ENCODE results near the gene CCR7.
A peak's percentile ranks its signal among the peaks of the same experiment; 100 is the strongest.
"Not testable (repeated sequence)": the region's sequence is repeated elsewhere in the genome, so short reads cannot be mapped to it uniquely, and the experiment has no call there.

CCR7 gene

DNA sequence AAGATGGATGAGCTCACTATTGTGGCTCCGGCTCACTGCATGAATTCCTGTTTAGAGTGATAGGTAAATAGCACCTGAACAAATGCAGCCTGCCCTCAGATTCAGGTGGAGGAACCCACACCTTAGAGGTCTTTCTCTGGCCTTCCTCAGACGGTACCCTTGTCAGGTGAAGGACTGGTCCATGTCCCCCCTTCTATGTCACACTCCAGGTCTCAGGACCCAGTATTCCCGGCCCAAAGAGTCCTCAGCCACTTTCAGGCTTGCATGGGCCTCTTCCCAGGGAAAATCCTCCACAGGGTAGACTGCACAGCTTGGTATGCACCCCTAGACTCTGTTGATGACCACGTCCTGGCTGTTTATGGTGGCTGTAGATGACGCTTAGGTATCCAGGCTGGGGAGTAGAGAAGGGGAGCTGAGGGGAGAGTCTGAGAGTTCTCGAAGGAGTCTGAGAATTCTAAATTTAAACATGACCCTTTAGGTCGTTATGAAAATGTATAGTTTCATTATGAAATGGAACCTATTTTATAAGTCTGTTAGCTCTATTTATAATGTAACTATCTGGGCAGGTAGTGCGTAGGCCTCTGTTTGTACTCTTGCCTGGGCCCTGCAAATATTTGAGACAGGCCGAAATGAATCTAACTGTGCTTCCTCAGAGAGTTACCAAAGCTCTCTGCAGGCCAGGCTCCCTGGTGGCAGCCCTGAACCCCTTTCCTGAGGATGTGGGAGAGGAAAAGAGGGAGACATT, 32.5 kb upstream of the CCR7 start:
- no peak for FAIRE-seq

DNA sequence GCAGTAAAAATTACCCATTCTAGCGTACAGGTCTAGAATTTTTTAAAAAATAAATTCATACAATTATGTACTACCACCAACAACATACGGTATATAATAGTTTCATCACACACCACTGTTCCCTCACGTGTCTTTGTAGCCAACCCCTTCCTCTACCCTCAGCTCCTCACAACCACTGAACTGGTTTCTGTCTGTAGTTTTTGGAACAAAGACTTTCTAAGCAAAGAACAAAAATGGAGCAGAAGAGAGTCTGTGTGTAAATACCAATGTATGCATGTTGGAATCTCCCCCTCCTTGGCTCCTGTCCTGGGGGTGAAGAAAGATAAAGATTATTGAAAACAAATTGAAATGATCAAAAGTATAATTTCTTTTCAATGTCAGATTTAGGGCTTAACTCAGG, 31.9 kb upstream of the CCR7 start:
- DNase-seq (ENCODE audit: low spot score) (no peak), FAIRE-seq (no peak)

More for the DNA sequence above, 32.5 kb upstream of the CCR7 start:
- DNase-seq (ENCODE audit: low spot score): no peak

GRCh38 chr17:40596261-40596919, 31.1 kb upstream of the CCR7 start:
- FAIRE-seq: no peak
- DNase-seq (ENCODE audit: low spot score): peak; percentile 41

- DNase-seq (ENCODE audit: low spot score) (no peak), FAIRE-seq (peak; percentile 23)
Measured at GRCh38 chr17:40590742-40591141, 25.5 kb upstream of the CCR7 start.

- FAIRE-seq (no peak), DNase-seq (ENCODE audit: low spot score) (no peak)
Measured at GRCh38 chr17:40588552-40588951, 23.3 kb upstream of the CCR7 start.

DNA sequence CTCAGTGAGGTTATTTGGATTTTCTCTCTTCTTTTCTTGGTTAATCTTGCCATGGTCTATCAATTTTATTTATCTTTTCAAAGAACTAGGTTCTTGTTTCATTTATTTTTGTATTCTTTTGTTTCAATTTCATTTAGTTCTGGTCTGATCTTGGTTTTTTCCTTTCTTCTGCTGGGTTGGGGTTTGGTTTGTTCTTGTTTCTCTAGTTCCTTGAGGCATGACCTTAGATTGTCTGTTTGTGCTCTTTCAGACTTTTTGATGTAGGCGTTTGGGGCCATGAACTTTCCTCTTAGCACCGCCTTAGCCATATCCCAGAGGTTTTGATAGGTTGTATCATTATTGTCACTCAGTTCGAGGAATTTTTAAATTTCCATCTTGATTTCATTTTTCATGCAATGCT, 21.0 kb upstream of the CCR7 start:
- FAIRE-seq; DNase-seq (ENCODE audit: low spot score): not testable (repeated sequence)

DNA sequence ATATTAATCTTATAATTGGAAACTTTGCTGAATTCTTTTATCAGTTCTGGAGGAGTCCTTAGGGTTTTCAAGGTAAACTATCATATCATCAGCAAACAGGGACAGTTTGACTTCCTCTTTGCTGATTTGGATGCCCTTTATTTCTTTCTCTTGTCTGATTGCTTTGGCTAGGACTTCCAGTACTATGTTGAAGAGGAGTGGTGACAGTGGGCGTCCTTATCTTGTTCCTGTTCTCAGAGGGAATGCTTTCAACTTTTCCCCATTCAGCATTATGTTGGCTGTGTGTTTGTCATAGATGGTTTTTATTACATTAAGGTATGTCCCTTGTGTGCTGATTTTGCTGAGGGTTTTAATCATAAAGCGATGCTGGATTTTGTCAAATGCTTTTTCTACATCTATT, 19.7 kb upstream of the CCR7 start:
- DNase-seq (ENCODE audit: low spot score): not testable (repeated sequence)

GRCh38 chr17:40582328-40582901, 17.1 kb upstream of the CCR7 start:
- DNase-seq (ENCODE audit: low spot score): peak; percentile 45

More for the DNA sequence above, 19.7 kb upstream of the CCR7 start:
- not testable (repeated sequence) for FAIRE-seq

DNA sequence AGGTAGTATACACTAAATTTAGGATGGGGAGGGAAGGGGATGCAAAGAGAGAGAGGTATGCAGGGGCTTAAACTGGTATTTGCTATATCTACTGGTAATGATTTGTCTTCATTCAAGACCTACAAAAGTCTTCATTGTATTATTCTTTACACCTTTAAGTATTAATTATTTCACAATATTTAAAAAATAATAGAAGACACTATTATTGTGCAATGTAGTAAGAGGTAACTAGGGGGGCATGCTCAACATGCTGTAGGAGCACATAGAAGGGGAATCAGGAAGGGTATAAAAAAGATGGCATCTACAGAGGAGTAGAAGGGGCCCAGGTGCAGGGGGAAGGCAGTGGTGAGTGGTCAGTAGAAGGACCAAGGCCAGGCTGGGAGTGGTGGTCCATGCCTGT, 14.9 kb upstream of the CCR7 start:
- DNase-seq (ENCODE audit: low spot score) (no peak), FAIRE-seq (no peak)

More at GRCh38 chr17:40582328-40582901, 17.1 kb upstream of the CCR7 start:
- no peak for FAIRE-seq

GRCh38 chr17:40579471-40579870, 14.2 kb upstream of the CCR7 start:
- DNase-seq (ENCODE audit: low spot score) (no peak), FAIRE-seq (no peak)

DNA sequence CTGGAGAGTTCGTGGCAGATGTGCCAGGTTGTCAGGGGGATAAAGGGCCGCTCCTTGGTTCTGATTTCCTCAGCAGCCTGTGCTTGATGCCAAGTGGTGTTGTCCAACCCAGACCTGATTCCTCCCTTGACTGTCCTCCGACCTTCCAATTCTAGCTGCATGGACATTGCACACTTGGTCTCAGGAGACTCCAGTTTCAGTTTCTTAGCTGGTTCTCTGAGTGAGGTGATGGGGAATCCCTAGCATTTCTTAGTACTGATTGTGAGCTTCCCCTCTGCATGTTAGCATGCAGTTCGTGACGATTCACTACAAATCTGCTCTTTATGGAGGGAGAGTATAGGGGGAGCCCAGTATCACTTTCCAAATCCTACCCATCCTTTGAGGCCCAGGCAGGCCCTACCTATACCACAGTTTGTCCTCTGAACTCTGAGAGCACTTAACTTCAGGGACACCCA, 12.4 kb upstream of the CCR7 start:
- no peak for DNase-seq (ENCODE audit: low spot score)
- no peak for FAIRE-seq

GRCh38 chr17:40576113-40576740, 11.0 kb upstream of the CCR7 start:
- FAIRE-seq: no peak

GRCh38 chr17:40574292-40574691, 9.0 kb upstream of the CCR7 start:
- no peak for DNase-seq (ENCODE audit: low spot score)
- FAIRE-seq: no peak

More at GRCh38 chr17:40576113-40576740, 11.0 kb upstream of the CCR7 start:
- DNase-seq (ENCODE audit: low spot score): no peak

- not testable (repeated sequence) for DNase-seq (ENCODE audit: low spot score); FAIRE-seq
Measured at GRCh38 chr17:40572245-40572993, 7.1 kb upstream of the CCR7 start.

GRCh38 chr17:40568074-40568836, 3.0 kb upstream of the CCR7 start:
- DNase-seq (ENCODE audit: low spot score) (no peak), FAIRE-seq (no peak)

DNA sequence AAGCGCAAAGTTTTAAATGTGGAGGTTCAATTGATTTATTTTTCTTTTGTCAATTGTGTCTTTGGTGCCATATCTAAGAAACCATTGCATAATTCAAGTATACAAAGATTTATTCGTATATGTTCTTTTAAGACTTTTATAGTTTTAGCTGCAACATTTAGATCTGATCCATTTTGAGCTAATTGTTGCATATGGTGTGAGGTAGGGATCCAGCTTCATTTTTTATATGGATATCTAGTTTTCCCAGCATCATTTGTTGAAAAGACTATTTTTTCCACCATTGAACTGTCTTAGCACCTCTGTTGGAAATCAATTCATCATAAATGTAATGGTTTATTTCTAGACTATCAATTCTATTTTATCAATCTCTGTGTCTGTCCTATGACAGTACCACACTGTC, 2.1 kb upstream of the CCR7 start:
- FAIRE-seq: no peak
- DNase-seq (ENCODE audit: low spot score): no peak

- DNase-seq (ENCODE audit: low spot score) (no peak), FAIRE-seq (no peak)
Measured at GRCh38 chr17:40565769-40566409, 617 bp upstream of the CCR7 start.

DNA sequence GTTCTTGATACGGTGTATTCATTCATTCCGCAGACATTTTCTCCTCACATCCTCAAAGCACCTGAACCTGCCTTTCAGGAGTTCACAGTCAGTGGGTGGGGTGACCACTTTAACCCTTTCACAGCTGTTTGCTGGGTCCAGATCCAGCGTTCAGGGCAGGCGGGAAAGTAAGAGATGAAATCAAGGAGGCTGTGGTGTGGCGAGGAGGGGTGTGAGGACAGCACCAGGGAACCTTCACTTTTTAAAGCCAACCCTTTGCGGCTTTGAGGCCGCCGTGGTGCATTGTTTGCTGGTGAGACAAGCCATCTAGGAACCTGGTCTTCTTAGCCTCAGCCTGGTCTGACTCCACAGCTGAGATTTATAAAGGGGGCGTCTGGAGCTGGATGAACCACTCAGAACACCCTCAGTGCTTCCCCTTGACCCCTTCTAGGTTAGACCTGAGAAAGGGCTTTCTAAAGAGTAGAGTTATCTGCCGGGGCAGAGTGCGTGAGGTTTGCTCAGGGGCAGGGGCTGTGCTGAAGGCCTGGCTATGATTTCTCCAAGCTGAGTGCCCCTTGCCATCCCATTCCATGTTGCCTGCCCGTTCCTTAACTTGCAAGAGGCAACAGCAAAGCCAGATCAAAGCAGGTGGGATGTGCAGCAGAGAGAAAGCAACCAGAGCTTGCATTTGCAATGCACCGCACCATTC, 933 bp downstream of the CCR7 start:
- DNase-seq (ENCODE audit: low spot score) (no peak), FAIRE-seq (no peak)
